SK-N-SH treated with all-trans-retinoic acid at 6 μM for 48 hours (cell line): ENCODE results near the gene HTR7.

Experiments
- BACH2 ChIP-seq: fragments of 250-450 bp; sonication (Bioruptor Pico); IDR thresholded peaks from 2 replicates; pipeline ENCODE4 v1.9.0; 2021; ENCODE audit warnings: mild to moderate bottlenecking, borderline replicate concordance
- ESRRG ChIP-seq: fragments of 250-450 bp; sonication (Bioruptor Pico); IDR thresholded peaks from 2 replicates; pipeline ENCODE4 v1.6.1; 2021; ENCODE audit warnings: mild to moderate bottlenecking
- ISL1 ChIP-seq: fragments of 250-450 bp; sonication (Bioruptor Pico); IDR thresholded peaks from 2 replicates; pipeline ENCODE4 v2.1.2; 2022; ENCODE audit warnings: mild to moderate bottlenecking, moderate library complexity
- OSR1 ChIP-seq: fragments of 250-450 bp; sonication (Bioruptor Pico); IDR thresholded peaks from 2 replicates; pipeline ENCODE4 v1.8.0; 2022; ENCODE audit warnings: moderate library complexity, mild to moderate bottlenecking, inconsistent platforms
- PPARA ChIP-seq: fragments of 250-450 bp; sonication (Bioruptor Pico); IDR thresholded peaks from 2 replicates; pipeline ENCODE4 v1.5.0; 2020; ENCODE audit warnings: mild to moderate bottlenecking, borderline replicate concordance
- RARB ChIP-seq: fragments of 250-450 bp; sonication (Bioruptor Pico); IDR thresholded peaks from 2 replicates; pipeline ENCODE4 v1.8.0; 2021; ENCODE audit warnings: mild to moderate bottlenecking, moderate library complexity
- ZFP3 ChIP-seq: fragments of 250-450 bp; sonication (Bioruptor Pico); IDR thresholded peaks from 2 replicates; pipeline ENCODE4 v1.5.0; 2020; ENCODE audit warnings: mild to moderate bottlenecking, moderate library complexity
- ZFP30 ChIP-seq: fragments of 450-650 bp; formaldehyde crosslinking; IDR thresholded peaks from 2 replicates; pipeline ENCODE4 v1.5.0; 2022; ENCODE audit warnings: mild to moderate bottlenecking, moderate library complexity

- TF ChIP-seq BACH2 (CRISPR knock-in tag): no peak
- TF ChIP-seq ZFP30: no peak
- no peak for TF ChIP-seq OSR1 (CRISPR knock-in tag)
- TF ChIP-seq ZFP3 (CRISPR knock-in tag): no peak
- no peak for TF ChIP-seq ISL1
- TF ChIP-seq RARB (CRISPR knock-in tag): no peak
- TF ChIP-seq ESRRG (CRISPR knock-in tag): no peak
- no peak for TF ChIP-seq PPARA (CRISPR knock-in tag)
These were observed 23.5 kb downstream of the HTR7 start for GRCh38 chr10:90834326-90834725.
